ENCODE results near the gene SYNPR. TPM values are rescaled to one million over a fixed set of nuclear protein-coding genes. Genes with fewer than 3 reads are reported as not detected.

The SYNPR gene
- total and polyA plus RNA-seq, 11 donors, result 0.11 to 1.0 (median 0.41) TPM; not detected in 7

- 50 to 63% (median 53%) methylated on average over 4 of the region's 4 CpGs for WGBS, 4 donors
- no peaks in the 10 kb centered on the region for H3K9me3 ChIP-seq
- no peak overlapping the region for H3K27ac ChIP-seq
- H3K4me3 ChIP-seq, result no peak overlapping the region
- H3K4me1 ChIP-seq, result no peaks in the 10 kb centered on the region
- peak in 1 of 5 donors; percentile 23 for DNase-seq
- intact Hi-C loops (cut with DNase I), result no loop called here
- ATAC-seq, result no peak
- no peaks in the 10 kb centered on the region for H3K36me3 ChIP-seq
- no peak for TF ChIP-seq POLR2A (IDR thresholded peaks at IDR 0.05)
- TF ChIP-seq CTCF (IDR thresholded peaks at IDR 0.05), result no peak
- H3K27me3 ChIP-seq, result peaks cover 0 to 9% (median 0%) of the 10 kb centered on the region in 9 donors
Observed at GRCh38 chr3:63386568-63386967, 108.5 kb downstream of the SYNPR start.

GRCh38 chr3:63387568-63387967 lies 109.5 kb downstream of the SYNPR start:
- intact Hi-C loops (cut with DNase I), result no loop called here

GRCh38 chr3:63390710-63391230 lies 112.7 kb downstream of the SYNPR start:
- intact Hi-C loops (cut with DNase I), result no loop called here
- H3K4me1 ChIP-seq, result no peaks in the 10 kb centered on the region
- 67 to 77% (median 73%) methylated on average over 5 of the region's 5 CpGs for WGBS, 4 donors
- ATAC-seq, result no peak
- H3K36me3 ChIP-seq, result no peaks in the 10 kb centered on the region
- H3K27ac ChIP-seq, result no peak overlapping the region
- peaks cover 0 to 4% (median 0%) of the 10 kb centered on the region in 9 donors for H3K27me3 ChIP-seq
- TF ChIP-seq CTCF (IDR thresholded peaks at IDR 0.05), result no peak
- TF ChIP-seq POLR2A (IDR thresholded peaks at IDR 0.05), result no peak
- H3K9me3 ChIP-seq, result no peaks in the 10 kb centered on the region
- DNase-seq, result no peak
- H3K4me3 ChIP-seq, result no peak overlapping the region

More at GRCh38 chr3:63387568-63387967, 109.5 kb downstream of the SYNPR start:
- Histone ChIP-seq H3K27ac (no peak overlapping the region), H3K4me3 (no peak overlapping the region), H3K4me1 (no peaks in the 10 kb centered on the region), H3K36me3 (no peaks in the 10 kb centered on the region), H3K27me3 (peaks cover 0 to 9% (median 0%) of the 10 kb centered on the region in 9 donors), H3K9me3 (no peaks in the 10 kb centered on the region)
- no peak for ATAC-seq
- 78 to 82% (median 80%) methylated on average over 3 of the region's 3 CpGs for WGBS, 4 donors
- no peak for DNase-seq
- TF ChIP-seq CTCF (IDR thresholded peaks at IDR 0.05), result no peak
- TF ChIP-seq POLR2A (IDR thresholded peaks at IDR 0.05), result no peak

- Histone ChIP-seq H3K9me3 (no peaks in the 10 kb centered on the region), H3K4me1 (no peaks in the 10 kb centered on the region), H3K27ac (no peak overlapping the region), H3K36me3 (no peaks in the 10 kb centered on the region), H3K4me3 (no peak overlapping the region), H3K27me3 (peaks cover 0 to 4% (median 0%) of the 10 kb centered on the region in 9 donors)
- intact Hi-C loops (cut with DNase I), result no loop called here
- DNase-seq, result no peak
- WGBS, 4 donors, result 77 to 90% (median 87%) methylated on average over 4 of the region's 4 CpGs
- TF ChIP-seq POLR2A (IDR thresholded peaks at IDR 0.05) (no peak), CTCF (IDR thresholded peaks at IDR 0.05) (no peak)
- ATAC-seq, result no peak
Observed at GRCh38 chr3:63395960-63396359, 117.9 kb downstream of the SYNPR start.

All from heart left ventricle (tissue), 16 donors.